Transverse colon (tissue), 4 donors: Measurements from ENCODE around the gene DNAJC8. TPM values are rescaled to one million over a fixed set of nuclear protein-coding genes. Genes with fewer than 3 reads are reported as not detected.
A peak's percentile ranks its signal among the peaks of the same experiment; 100 is the strongest.

Experiments used
- DNase-seq: peaks from one replicate; pipeline ENCODE4 v3.0.0-alpha.2; 2019
- H3K27ac ChIP-seq, 4 donors: fragments of 200-600 bp; sonication (generic); 2 replicates each; pipeline ENCODE4 v1.5.1; 2016 to 2018; ENCODE audit warnings: inconsistent platforms in 4 of 4
- H3K27me3 ChIP-seq: fragments of 200-600 bp; sonication (generic); 2 replicates; pipeline ENCODE4 v1.5.1; 2017; ENCODE audit warnings: inconsistent platforms
- H3K36me3 ChIP-seq, 4 donors: fragments of 200-600 bp; sonication (generic); 2 replicates each; pipeline ENCODE4 v1.5.1; 2017 to 2019; ENCODE audit warnings: inconsistent platforms in 4 of 4
- H3K4me1 ChIP-seq, 4 donors: fragments of 200-600 bp; sonication (generic); 2 replicates each; pipeline ENCODE4 v1.5.1; 2017 to 2020; ENCODE audit warnings: inconsistent platforms in 4 of 4
- H3K4me3 ChIP-seq, 4 donors: fragments of 200-600 bp; sonication (generic); 1 replicate in 1 of 4; 2 replicates in 3 of 4; pipeline versions ENCODE4 v1.5.1 to v1.6.1; 2017 to 2019; ENCODE audit warnings: inconsistent platforms in 4 of 4
- H3K9me3 ChIP-seq, 2 donors: fragments of 200-600 bp; sonication (generic); 2 replicates each; pipeline ENCODE4 v1.5.1; 2017 to 2019; ENCODE audit warnings: inconsistent platforms in 2 of 2
- CTCF ChIP-seq, 5 experiments: fragments of 200-600 bp in 3 of 5; fragments of 450-650 bp in 2 of 5; sonication (generic) in 3 of 5; IDR thresholded peaks; 1 replicate in 2 of 5; 2 replicates in 3 of 5; pipeline ENCODE4 v1.5.1; 2016 to 2017; ENCODE audit warnings: antibody characterized with exemption in 5 of 5, inconsistent platforms in 3 of 5, mild to moderate bottlenecking in 2 of 5, moderate library complexity in 1 of 5
- EP300 ChIP-seq: sonication (generic); formaldehyde crosslinking; IDR thresholded peaks from one replicate; pipeline ENCODE4 v1.6.1; 2017; ENCODE audit warnings: antibody characterized with exemption, low read depth
- POLR2A ChIP-seq: fragments of 450-650 bp; IDR thresholded peaks from one replicate; pipeline ENCODE4 v1.6.1; 2016; ENCODE audit warnings: antibody characterized with exemption, mild to moderate bottlenecking, moderate library complexity
- POLR2AphosphoS5 ChIP-seq, 3 donors: sonication (generic); formaldehyde crosslinking; IDR thresholded peaks; one replicate each; pipeline ENCODE4 v1.6.1; 2016; ENCODE audit warnings: antibody characterized with exemption in 3 of 3
- WGBS, 2 donors: methylation state at CpG; one replicate each; pipeline ENCODE4 v1.1.5; 2018; ENCODE audit warnings: low coverage in 1 of 2; 5-methylcytosine and 5-hydroxymethylcytosine counted together
- in situ Hi-C, 4 donors: fragments of 200-750 bp; cut with MboI; loops; one replicate each; pipeline versions ENCODE4 v1.15.0 to v1.15.1; 2017; ENCODE audit warnings: low sequenced_read_pairs in 3 of 4, low pct_ligation_motif_present in 1 of 4, low pct_unique_long_range_greater_than_20kb in 1 of 4
- intact Hi-C: fragments of 100-400 bp; cut with DNase I; formaldehyde crosslinking; loops from one replicate; pipeline ENCODE4 v1.15.1; 2023; ENCODE audit warnings: low total_unique reads
- total RNA-seq, 4 donors: library from RNA; depleted of rRNA; stranded (reverse); fragments of >200 nt; gene quantifications; one replicate each; pipeline ENCODE4 v1.1.0, GENCODE V29; 2016

The DNAJC8 gene
- total RNA-seq, 4 donors from 2014 or later = 33.3 to 68.7 (median 46.8) TPM

DNA sequence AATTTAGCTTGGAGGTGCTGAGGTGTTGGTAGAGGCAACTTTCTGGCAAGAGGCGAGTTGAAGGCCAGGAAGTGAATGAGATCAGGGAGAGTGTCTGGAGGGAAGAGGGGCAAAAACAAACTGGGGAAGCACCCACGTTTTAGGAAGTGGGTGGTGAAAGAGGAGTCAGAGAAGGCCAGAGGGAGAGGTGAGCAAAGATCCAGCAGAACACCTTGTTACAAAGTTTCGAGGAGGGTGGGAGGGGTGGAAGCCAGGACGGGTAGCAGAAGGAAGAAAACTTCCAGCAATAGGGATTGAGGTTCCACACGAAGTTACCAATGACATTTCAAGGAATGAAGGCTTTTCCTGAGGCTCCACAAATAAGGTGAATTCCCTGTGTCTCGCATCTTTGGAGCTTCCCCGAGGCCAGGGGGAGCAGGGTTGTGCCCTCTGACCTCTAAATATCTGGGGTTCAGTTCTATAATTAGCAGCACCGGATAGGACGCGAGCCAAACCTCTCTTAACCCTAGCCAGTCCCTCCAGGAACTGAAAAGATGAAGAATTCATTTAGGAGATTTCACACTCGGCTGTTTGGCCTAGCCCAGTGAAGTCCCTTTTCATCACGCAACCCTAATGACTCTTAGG lies 25.9 kb upstream of the DNAJC8 start:
- Histone ChIP-seq H3K27me3 (no peaks in the 10 kb centered on the region), H3K4me1 (peaks cover 14 to 42% (median 30%) of the 10 kb centered on the region in 4 donors), H3K36me3 (no peaks in the 10 kb centered on the region), H3K9me3 (no peaks in the 10 kb centered on the region), H3K27ac (peak overlapping the region; percentile 55 to 96 (median 93)), H3K4me3 (peak overlapping the region in 3 of 4 donors; percentile 85 to 99 (median 92))
- no peak for TF ChIP-seq POLR2AphosphoS5 (IDR thresholded peaks at IDR 0.05)
- no peak for TF ChIP-seq EP300
- TF ChIP-seq CTCF (IDR thresholded peaks at IDR 0.05) = no peak
- no peak for TF ChIP-seq POLR2A
- in situ Hi-C loops (loop anchor here in 2 of 4 donors (10.0 kb wide), 1 partner anchor 66 kb away; the partner anchor contains the start of gene MED18 (in 2 of the 2)), intact Hi-C loops (loop anchor here (10.0 kb wide), 1 partner anchor 66 kb away; the partner anchor contains the start of gene MED18)
- 12 to 25% methylated on average over 2 to 12 of the region's 12 CpGs for WGBS, 2 donors
- DNase-seq = no peak

DNA sequence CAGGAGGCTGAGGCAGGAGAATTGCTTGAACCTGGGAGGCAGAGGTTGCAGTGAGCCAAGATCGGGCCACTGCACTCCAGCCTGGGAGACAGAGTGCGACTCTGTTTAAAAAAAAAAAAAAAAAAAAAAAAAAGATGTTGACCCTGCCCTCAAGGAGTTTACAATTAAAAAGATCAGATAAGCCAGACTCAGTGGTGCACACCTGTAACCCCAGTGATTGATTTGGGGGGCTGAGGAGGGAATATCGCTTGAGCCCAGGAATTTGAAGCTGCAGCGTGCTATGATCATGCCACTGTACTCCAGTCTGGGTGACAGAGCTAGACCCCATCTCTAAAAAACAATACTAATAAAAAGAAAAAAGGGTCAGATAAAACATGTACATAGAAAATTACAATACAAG lies 24.9 kb upstream of the DNAJC8 start:
- in situ Hi-C loops (loop anchor here in 2 of 4 donors (10.0 kb wide), 1 partner anchor 67 kb away; the partner anchor contains the start of gene MED18 (in 2 of the 2)), intact Hi-C loops (loop anchor here (10.0 kb wide), 1 partner anchor 67 kb away; the partner anchor contains the start of gene MED18)
- TF ChIP-seq POLR2AphosphoS5 (IDR thresholded peaks at IDR 0.05) (no peak), CTCF (IDR thresholded peaks at IDR 0.05) (no peak), POLR2A (no peak), EP300 (no peak)
- no peaks in the 10 kb centered on the region for H3K9me3 ChIP-seq
- WGBS, 2 donors = 96 to 100% methylated on average over 2 to 4 of the region's 4 CpGs
- H3K4me1 ChIP-seq = peaks cover 14 to 32% (median 21%) of the 10 kb centered on the region in 4 donors
- no peaks in the 10 kb centered on the region for H3K27me3 ChIP-seq
- no peak overlapping the region for H3K4me3 ChIP-seq
- DNase-seq = no peak
- no peak overlapping the region for H3K27ac ChIP-seq
- no peaks in the 10 kb centered on the region for H3K36me3 ChIP-seq

DNA sequence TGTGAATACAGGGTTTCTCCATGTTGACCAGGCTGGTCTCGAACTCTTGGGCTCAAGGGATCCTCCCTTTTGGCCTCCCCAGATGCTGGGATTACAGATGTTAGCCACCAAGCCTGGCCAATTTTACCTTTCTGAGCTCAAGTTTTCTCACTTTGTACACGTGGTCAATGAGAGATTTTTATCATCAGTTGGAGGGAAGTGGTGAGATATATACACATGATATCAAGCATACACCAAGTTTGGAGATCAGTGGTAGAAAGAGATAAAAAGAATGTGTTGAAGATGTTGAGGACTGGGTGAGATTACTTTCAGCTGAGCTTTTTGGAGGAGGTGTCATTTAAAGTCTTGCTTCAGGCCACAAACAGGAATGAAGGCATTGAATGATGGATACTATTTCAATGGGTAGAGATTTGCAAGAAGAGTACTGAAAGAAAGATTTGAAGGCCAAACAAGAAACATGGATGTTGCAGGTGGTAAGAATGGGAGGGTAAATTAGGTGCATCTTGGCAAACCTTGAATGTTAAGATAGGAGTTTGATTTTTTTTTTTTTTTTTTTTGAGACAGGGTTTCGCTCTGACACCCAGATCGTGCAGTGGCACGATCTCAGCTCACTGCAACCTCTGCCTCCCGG lies 23.5 kb upstream of the DNAJC8 start:
- WGBS, 2 donors = 68 to 77% methylated on average over 5 to 6 of the region's 6 CpGs
- Histone ChIP-seq H3K4me1 (peaks cover 12 to 19% (median 16%) of the 10 kb centered on the region in 4 donors), H3K9me3 (no peaks in the 10 kb centered on the region), H3K36me3 (no peaks in the 10 kb centered on the region), H3K4me3 (no peak overlapping the region), H3K27me3 (no peaks in the 10 kb centered on the region), H3K27ac (no peak overlapping the region)
- no peak for DNase-seq
- in situ Hi-C loops = loop anchor here in 2 of 4 donors (10.0 kb wide), 1 partner anchor 68 kb away; the partner anchor contains the start of gene MED18 (in 2 of the 2)
- TF ChIP-seq POLR2AphosphoS5 (IDR thresholded peaks at IDR 0.05) (no peak), EP300 (no peak), POLR2A (no peak), CTCF (IDR thresholded peaks at IDR 0.05) (no peak)
- intact Hi-C loops = loop anchor here (10.0 kb wide), 1 partner anchor 68 kb away; the partner anchor contains the start of gene MED18

- Histone ChIP-seq H3K27me3 (no peaks in the 10 kb centered on the region), H3K9me3 (no peaks in the 10 kb centered on the region), H3K36me3 (no peaks in the 10 kb centered on the region), H3K4me3 (no peak overlapping the region), H3K4me1 (peaks cover 18 to 51% (median 33%) of the 10 kb centered on the region in 4 donors), H3K27ac (peak overlapping the region in 3 of 4 donors; percentile 89 to 95 (median 91))
- TF ChIP-seq POLR2A (no peak), EP300 (no peak), CTCF (IDR thresholded peaks at IDR 0.05) (no peak), POLR2AphosphoS5 (IDR thresholded peaks at IDR 0.05) (no peak)
- no peak for DNase-seq
- intact Hi-C loops = loop anchor here (10.0 kb wide), 1 partner anchor 75 kb away; the partner anchor contains the start of gene MED18
- in situ Hi-C loops = loop anchor here in 2 of 4 donors (10.0 to 25.0 kb wide), 2 partner anchors 75 to 262 kb away; partner anchors contain the start of genes MED18 (in 2 of the 2) and RCC1 (in 1 of the 2)
- WGBS, 2 donors = 39 to 68% methylated on average over 4 of the region's 4 CpGs
Measured at GRCh38 chr1:28249866-28250295, 17.1 kb upstream of the DNAJC8 start.
